SK-N-SH (cell line): ENCODE measurements around the gene HSF5. TPM values are rescaled to one million over a fixed set of nuclear protein-coding genes. Genes with fewer than 3 reads are reported as not detected.
"Not testable (repeated sequence)": the region's sequence is repeated elsewhere in the genome, so short reads cannot be mapped to it uniquely, and the experiment has no call there.

Experiments
- CTCF ChIA-PET: fragments of 300-600, 350-600 bp; formaldehyde crosslinking; extraction: SDS; loops from one replicate; lab custom pipeline; 2021; lab: Yijun Ruan, JAX
- POLR2A ChIA-PET: fragments of 350-600 bp; sonication (Branson Sonifier 250); formaldehyde crosslinking; extraction: SDS; loops from one replicate; lab custom pipeline; 2020; ENCODE audit warnings: antibody characterized with exemption, inconsistent platforms; lab: Yijun Ruan, JAX
- DNase-seq: peaks from one replicate; pipeline ENCODE4 v3.0.0; 2012
- H2AFZ ChIP-seq: fragments of 200-600 bp; sonication (generic); 2 replicates; pipeline ENCODE4 v1.8.1; 2016; ENCODE audit warnings: antibody characterized with exemption, mild to moderate bottlenecking, low read depth
- H3F3A ChIP-seq: fragments of 200-600 bp; sonication (generic); replicated peaks from 2 replicates; pipeline ENCODE3; 2016; ENCODE audit warnings: antibody characterized with exemption, mild to moderate bottlenecking; ENCODE audit not compliant: insufficient read depth
- H3K27ac ChIP-seq, 2 experiments: fragments of 200-500 bp in 1 of 2; fragments of 200-600 bp in 1 of 2; sonication (Bioruptor generic) in 1 of 2; sonication (generic), shearing (Covaris generic) in 1 of 2; 2 replicates each; pipeline versions ENCODE4 v1.5.1 to v1.6.1; 2014 to 2016; ENCODE audit warnings: low read depth in 2 of 2, inconsistent platforms in 1 of 2, low read length in 1 of 2, mild to moderate bottlenecking in 1 of 2, mixed read lengths in 1 of 2
- H3K27me3 ChIP-seq: fragments of 200-600 bp; sonication (generic), shearing (Covaris generic); 2 replicates; pipeline ENCODE4 v1.6.1; 2016; ENCODE audit warnings: mixed run types; ENCODE audit not compliant: insufficient read depth
- H3K36me3 ChIP-seq, 2 experiments: fragments of 200-500 bp in 1 of 2; fragments of 200-600 bp in 1 of 2; sonication (Bioruptor generic) in 1 of 2; sonication (generic) in 1 of 2; replicated peaks in 1 of 2; 2 replicates each; pipeline versions ENCODE3 to v1.5.1; 2014 to 2016; ENCODE audit warnings: low read length in 1 of 2, mild to moderate bottlenecking in 1 of 2; ENCODE audit not compliant: insufficient read depth in 2 of 2, control insufficient read depth in 1 of 2
- H3K4me1 ChIP-seq, 2 experiments: fragments of 200-500 bp in 1 of 2; fragments of 200-600 bp in 1 of 2; sonication (Bioruptor generic) in 1 of 2; sonication (generic), shearing (Covaris generic) in 1 of 2; 2 replicates each; pipeline versions ENCODE4 v1.5.1 to v1.6.1; 2014 to 2016; ENCODE audit warnings: low read depth in 1 of 2, low read length in 1 of 2, mixed run types in 1 of 2; ENCODE audit not compliant: insufficient read depth in 2 of 2, control insufficient read depth in 1 of 2
- H3K4me2 ChIP-seq: fragments of 200-600 bp; sonication (generic), shearing (Covaris generic); 2 replicates; pipeline ENCODE4 v1.6.1; 2017; ENCODE audit warnings: mixed run types
- H3K4me3 ChIP-seq, 2 experiments: fragments of 200-500 bp in 1 of 2; fragments of 200-600 bp in 1 of 2; sonication (Bioruptor generic) in 1 of 2; sonication (generic), shearing (Covaris generic) in 1 of 2; 2 replicates each; pipeline versions ENCODE4 v1.5.1 to v1.8.1; 2014 to 2016; ENCODE audit warnings: low read depth in 2 of 2, inconsistent platforms in 1 of 2, low read length in 1 of 2, mild to moderate bottlenecking in 1 of 2, mixed read lengths in 1 of 2, moderate library complexity in 1 of 2
- H3K79me2 ChIP-seq: fragments of 200-600 bp; sonication (generic); 2 replicates; pipeline ENCODE4 v1.8.1; 2017; ENCODE audit warnings: mild to moderate bottlenecking; ENCODE audit not compliant: insufficient read depth
- H3K9ac ChIP-seq: fragments of 200-600 bp; sonication (generic); 2 replicates; pipeline ENCODE4 v1.6.1; 2017; ENCODE audit warnings: mixed run types
- H3K9me2 ChIP-seq: fragments of 200-600 bp; sonication (generic); 2 replicates; pipeline ENCODE4 v1.6.1; 2017; ENCODE audit warnings: mixed run types
- H3K9me3 ChIP-seq: fragments of 200-600 bp; sonication (generic); 2 replicates; pipeline ENCODE4 v1.6.1; 2017; ENCODE audit warnings: mixed run types, mild to moderate bottlenecking, moderate library complexity
- H4K20me1 ChIP-seq: fragments of 200-600 bp; sonication (generic); 2 replicates; pipeline ENCODE4 v1.6.1; 2017; ENCODE audit warnings: mild to moderate bottlenecking, mixed run types; ENCODE audit not compliant: insufficient read depth
- ELF1 ChIP-seq: IDR thresholded peaks from 2 replicates; pipeline ENCODE4 v1.4.0; 2012
- EP300 ChIP-seq, 2 experiments: IDR thresholded peaks; 2 replicates each; pipeline versions ENCODE4 v1.4.0 to v1.6.1; 2012; ENCODE audit warnings: borderline replicate concordance in 1 of 2, low read depth in 1 of 2, low read length in 1 of 2
- EZH2phosphoT487 ChIP-seq: fragments of 200-600 bp; sonication (generic); IDR thresholded peaks from 2 replicates; pipeline ENCODE4 v1.6.1; 2017; ENCODE audit warnings: low read depth, mixed run types, mild to moderate bottlenecking, antibody characterized with exemption, moderate library complexity, borderline replicate concordance
- GABPA ChIP-seq: IDR thresholded peaks from 2 replicates; pipeline ENCODE4 v1.4.0; 2012; ENCODE audit warnings: low read depth, mild to moderate bottlenecking
- MEF2A ChIP-seq: IDR thresholded peaks from 2 replicates; pipeline ENCODE4 v1.4.0; 2012; ENCODE audit warnings: low read depth, borderline replicate concordance
- MXI1 ChIP-seq: IDR thresholded peaks from 2 replicates; pipeline ENCODE4 v1.6.1; 2012; ENCODE audit warnings: mild to moderate bottlenecking, low read depth, low read length, improper control_type of control experiment
- NRF1 ChIP-seq: IDR thresholded peaks from 2 replicates; pipeline ENCODE4 v1.6.1; 2012; ENCODE audit warnings: low read depth, mild to moderate bottlenecking, low read length
- POLR2AphosphoS5 ChIP-seq: IDR thresholded peaks from 2 replicates; pipeline ENCODE4 v1.6.1; 2012; ENCODE audit warnings: low read depth, low read length
- RAD21 ChIP-seq: IDR thresholded peaks from 2 replicates; pipeline ENCODE4 v1.6.1; 2012; ENCODE audit warnings: mild to moderate bottlenecking, low read length
- RFX5 ChIP-seq: IDR thresholded peaks from 2 replicates; pipeline ENCODE4 v1.6.1; 2012; ENCODE audit warnings: mild to moderate bottlenecking, improper control_type of control experiment, low read length
- SIN3A ChIP-seq: IDR thresholded peaks from 2 replicates; pipeline ENCODE4 v1.6.1; 2012; ENCODE audit warnings: low read depth, mild to moderate bottlenecking, low read length, moderate library complexity, borderline replicate concordance
- TCF12 ChIP-seq: IDR thresholded peaks from 2 replicates; pipeline ENCODE4 v1.4.0; 2012
- TEAD4 ChIP-seq: IDR thresholded peaks from 2 replicates; pipeline ENCODE4 v1.4.0; 2012; ENCODE audit warnings: mild to moderate bottlenecking, borderline replicate concordance; ENCODE audit not compliant: insufficient read depth
- YY1 ChIP-seq: IDR thresholded peaks from 2 replicates; pipeline ENCODE4 v1.4.0; 2012; ENCODE audit warnings: low read depth, mild to moderate bottlenecking
- WGBS: methylation state at CpG from one replicate; pipeline ENCODE4 v1.1.6; 2017; ENCODE audit warnings: low lambda C conversion rate; 5-methylcytosine and 5-hydroxymethylcytosine counted together
- polyA plus RNA-seq, 3 experiments: library from polyadenylated mRNA; depleted of rRNA; stranded (reverse); fragments of >200 nt; gene quantifications; 2 replicates each; pipeline ENCODE4 v1.2.3, GENCODE V29; 2012
- TF ChIP-seq, protein P1 (sequence below): IDR thresholded peaks from 2 replicates; pipeline ENCODE4 v1.4.0; 2012; ENCODE audit warnings: low read depth
- TF ChIP-seq, protein P2 (sequence below): IDR thresholded peaks from 2 replicates; pipeline ENCODE4 v1.4.0; 2012; ENCODE audit warnings: low read depth, borderline replicate concordance
- TF ChIP-seq, protein P3 (sequence below): fragments of 200-600 bp; sonication (generic); IDR thresholded peaks from 2 replicates; pipeline ENCODE4 v1.6.1; 2017; ENCODE audit warnings: antibody characterized with exemption, mild to moderate bottlenecking, moderate library complexity
- TF ChIP-seq, protein P4 (sequence below): fragments of 150-350 bp; IDR thresholded peaks from 2 replicates; pipeline ENCODE4 v1.6.1; 2017; ENCODE audit warnings: antibody characterized with exemption, low read length, low read depth, borderline replicate concordance

Gene HSF5
- polyA plus RNA-seq, 1 of the 3 experiments (the other 2 are of a cell fraction), result not detected

DNA sequence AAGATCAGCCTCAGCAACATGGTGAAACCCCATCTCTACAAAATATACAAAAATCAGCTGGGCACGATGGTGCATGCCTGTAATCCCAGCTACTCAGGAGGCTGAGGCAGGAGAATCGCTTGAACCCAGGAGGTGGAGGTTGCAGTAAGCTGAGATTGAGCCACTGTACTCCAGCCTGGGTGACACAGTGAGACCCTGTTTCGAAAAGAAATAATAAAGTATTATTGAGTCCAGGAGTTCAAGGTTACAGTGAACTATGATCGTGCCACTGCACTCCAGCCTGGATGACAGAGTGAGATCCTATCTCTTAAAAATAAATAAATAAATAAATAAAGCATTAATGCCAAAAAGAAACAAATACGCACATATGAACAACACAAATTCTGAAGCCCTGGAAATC, 6.4 kb downstream of the HSF5 start:
- H2AFZ ChIP-seq, H3K79me2 ChIP-seq, H4K20me1 ChIP-seq, H3K4me1 ChIP-seq, H3K27ac ChIP-seq, H3K36me3 ChIP-seq, H3F3A ChIP-seq, H3K4me2 ChIP-seq, H3K4me3 ChIP-seq, DNase-seq, H3K9ac ChIP-seq, H3K9me2 ChIP-seq, POLR2A ChIA-PET, H3K27me3 ChIP-seq, H3K9me3 ChIP-seq: not testable (repeated sequence)
- CTCF ChIA-PET, result interaction anchor here (1.3 to 2.4 kb wide), 4 partner anchors 7 to 43 kb away, joined by 3 to 7 read pairs (median 4); no protein-coding TSS in a partner anchor
- 62% methylated on average over 5 of the region's 5 CpGs for WGBS

DNA sequence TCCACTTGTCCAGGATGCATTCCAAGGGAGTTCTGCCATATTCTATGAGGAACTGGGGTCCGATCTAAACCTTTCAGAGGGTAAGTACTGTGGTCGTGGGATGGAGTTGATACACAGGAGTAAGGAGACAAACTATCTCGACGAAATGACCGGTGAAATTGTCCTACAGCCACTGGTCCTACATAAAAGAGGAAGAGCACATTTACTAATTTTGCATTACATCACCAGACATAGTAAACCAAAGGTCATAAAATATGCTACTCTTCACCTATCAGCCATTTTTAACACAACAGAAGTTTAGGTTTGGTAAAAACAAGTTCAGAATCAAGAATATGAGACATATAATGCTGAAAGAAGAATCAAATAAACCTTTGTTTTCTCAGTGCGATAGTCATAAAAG, 8.1 kb downstream of the HSF5 start:
- Histone ChIP-seq H3K9me2 (no peaks in the 10 kb centered on the region; the same call in 1 of the 2 replicates), H3K4me1 (no peaks in the 10 kb centered on the region), H3K27me3 (no peaks in the 10 kb centered on the region), H3K27ac (no peak overlapping the region), H3F3A (no peaks in the 10 kb centered on the region), H2AFZ (no peak overlapping the region), H3K9me3 (no peaks in the 10 kb centered on the region), H3K4me2 (no peak overlapping the region), H4K20me1 (no peaks in the 10 kb centered on the region), H3K4me3 (no peak overlapping the region), H3K36me3 (no peaks in the 10 kb centered on the region), H3K79me2 (no peaks in the 10 kb centered on the region), H3K9ac (no peak overlapping the region)
- WGBS, result 64% methylated on average over 6 of the region's 6 CpGs
- DNase-seq, result no peak
- ChIA-PET CTCF (interaction anchor here (0.8 to 0.9 kb wide), 2 partner anchors 163 to 231 kb away, joined by 3 read pairs; no protein-coding TSS in a partner anchor), POLR2A (no interaction called here)
- no peak for TF ChIP-seq SIN3A
- no peak for TF ChIP-seq TCF12

DNA sequence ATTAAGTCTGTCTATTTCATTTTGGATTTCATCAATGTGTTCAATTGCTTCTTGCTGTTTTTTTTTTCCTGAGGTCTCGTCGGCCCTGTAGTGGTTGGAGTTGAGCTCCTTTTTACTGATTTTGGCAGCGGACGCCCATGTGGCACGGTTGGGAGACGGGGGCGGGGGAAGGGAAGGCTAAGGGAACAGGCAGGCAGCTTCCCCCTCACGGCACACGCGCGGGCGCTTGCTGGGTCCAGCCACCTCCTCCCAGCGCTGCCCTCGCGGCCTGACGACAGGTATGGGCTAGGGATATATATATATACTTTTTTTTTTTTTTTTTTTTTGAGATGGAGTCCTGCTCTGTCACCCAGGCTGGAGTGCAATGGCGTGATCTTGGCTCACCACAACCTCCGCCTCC, 11.4 kb downstream of the HSF5 start:
- TF ChIP-seq MXI1 (no peak), TEAD4 (no peak), RAD21 (no peak), EZH2phosphoT487 (no peak), EP300 (IDR thresholded peaks at IDR 0.05; ENCODE audit: borderline replicate concordance in 1 of 2, low read depth in 1 of 2, low read length in 1 of 2) (no peak), YY1 (no peak), GABPA (no peak), MEF2A (no peak), RFX5 (no peak), NRF1 (no peak), ELF1 (no peak), POLR2AphosphoS5 (no peak)
- TF ChIP-seq, protein P1, sequence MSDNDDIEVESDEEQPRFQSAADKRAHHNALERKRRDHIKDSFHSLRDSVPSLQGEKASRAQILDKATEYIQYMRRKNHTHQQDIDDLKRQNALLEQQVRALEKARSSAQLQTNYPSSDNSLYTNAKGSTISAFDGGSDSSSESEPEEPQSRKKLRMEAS, result no peak
- TF ChIP-seq, protein P2, sequence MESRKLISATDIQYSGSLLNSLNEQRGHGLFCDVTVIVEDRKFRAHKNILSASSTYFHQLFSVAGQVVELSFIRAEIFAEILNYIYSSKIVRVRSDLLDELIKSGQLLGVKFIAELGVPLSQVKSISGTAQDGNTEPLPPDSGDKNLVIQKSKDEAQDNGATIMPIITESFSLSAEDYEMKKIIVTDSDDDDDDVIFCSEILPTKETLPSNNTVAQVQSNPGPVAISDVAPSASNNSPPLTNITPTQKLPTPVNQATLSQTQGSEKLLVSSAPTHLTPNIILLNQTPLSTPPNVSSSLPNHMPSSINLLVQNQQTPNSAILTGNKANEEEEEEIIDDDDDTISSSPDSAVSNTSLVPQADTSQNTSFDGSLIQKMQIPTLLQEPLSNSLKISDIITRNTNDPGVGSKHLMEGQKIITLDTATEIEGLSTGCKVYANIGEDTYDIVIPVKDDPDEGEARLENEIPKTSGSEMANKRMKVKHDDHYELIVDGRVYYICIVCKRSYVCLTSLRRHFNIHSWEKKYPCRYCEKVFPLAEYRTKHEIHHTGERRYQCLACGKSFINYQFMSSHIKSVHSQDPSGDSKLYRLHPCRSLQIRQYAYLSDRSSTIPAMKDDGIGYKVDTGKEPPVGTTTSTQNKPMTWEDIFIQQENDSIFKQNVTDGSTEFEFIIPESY, result no peak
- TF ChIP-seq, protein P3, sequence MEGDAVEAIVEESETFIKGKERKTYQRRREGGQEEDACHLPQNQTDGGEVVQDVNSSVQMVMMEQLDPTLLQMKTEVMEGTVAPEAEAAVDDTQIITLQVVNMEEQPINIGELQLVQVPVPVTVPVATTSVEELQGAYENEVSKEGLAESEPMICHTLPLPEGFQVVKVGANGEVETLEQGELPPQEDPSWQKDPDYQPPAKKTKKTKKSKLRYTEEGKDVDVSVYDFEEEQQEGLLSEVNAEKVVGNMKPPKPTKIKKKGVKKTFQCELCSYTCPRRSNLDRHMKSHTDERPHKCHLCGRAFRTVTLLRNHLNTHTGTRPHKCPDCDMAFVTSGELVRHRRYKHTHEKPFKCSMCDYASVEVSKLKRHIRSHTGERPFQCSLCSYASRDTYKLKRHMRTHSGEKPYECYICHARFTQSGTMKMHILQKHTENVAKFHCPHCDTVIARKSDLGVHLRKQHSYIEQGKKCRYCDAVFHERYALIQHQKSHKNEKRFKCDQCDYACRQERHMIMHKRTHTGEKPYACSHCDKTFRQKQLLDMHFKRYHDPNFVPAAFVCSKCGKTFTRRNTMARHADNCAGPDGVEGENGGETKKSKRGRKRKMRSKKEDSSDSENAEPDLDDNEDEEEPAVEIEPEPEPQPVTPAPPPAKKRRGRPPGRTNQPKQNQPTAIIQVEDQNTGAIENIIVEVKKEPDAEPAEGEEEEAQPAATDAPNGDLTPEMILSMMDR, result no peak
- TF ChIP-seq, protein P4, sequence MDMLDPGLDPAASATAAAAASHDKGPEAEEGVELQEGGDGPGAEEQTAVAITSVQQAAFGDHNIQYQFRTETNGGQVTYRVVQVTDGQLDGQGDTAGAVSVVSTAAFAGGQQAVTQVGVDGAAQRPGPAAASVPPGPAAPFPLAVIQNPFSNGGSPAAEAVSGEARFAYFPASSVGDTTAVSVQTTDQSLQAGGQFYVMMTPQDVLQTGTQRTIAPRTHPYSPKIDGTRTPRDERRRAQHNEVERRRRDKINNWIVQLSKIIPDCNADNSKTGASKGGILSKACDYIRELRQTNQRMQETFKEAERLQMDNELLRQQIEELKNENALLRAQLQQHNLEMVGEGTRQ, result no peak

More for the DNA sequence above, 11.4 kb downstream of the HSF5 start:
- no peak overlapping the region for H3K4me3 ChIP-seq
- no peaks in the 10 kb centered on the region for H3F3A ChIP-seq
- H3K4me2 ChIP-seq, result no peak overlapping the region
- H3K36me3 ChIP-seq, result no peaks in the 10 kb centered on the region
- H3K79me2 ChIP-seq, result no peaks in the 10 kb centered on the region
- H3K4me1 ChIP-seq, result no peaks in the 10 kb centered on the region
- ChIA-PET CTCF (no interaction called here), POLR2A (no interaction called here)
- peaks cover 4% of the 10 kb centered on the region; the same call in 1 of the 2 replicates for H3K9me2 ChIP-seq
- WGBS, result 83% methylated on average over 18 of the region's 18 CpGs
- DNase-seq, result no peak
- no peak overlapping the region for H3K9ac ChIP-seq
- no peaks in the 10 kb centered on the region for H3K27me3 ChIP-seq
- no peak overlapping the region for H3K27ac ChIP-seq
- H4K20me1 ChIP-seq, result no peaks in the 10 kb centered on the region
- H2AFZ ChIP-seq, result no peak overlapping the region
- H3K9me3 ChIP-seq, result no peaks in the 10 kb centered on the region
